GM12878 (cell line): ENCODE measurements around the gene HDDC3. TPM values are rescaled to one million over a fixed set of nuclear protein-coding genes. Genes with fewer than 3 reads are reported as not detected.

Experiments
- ATAC-seq: fragments of 200-7000 bp; cut with Tn5 transposase; 3 replicates; pipeline ENCODE4 v1.9.1; 2020; ENCODE audit warnings: mild to moderate bottlenecking, moderate library complexity
- BruUV-seq: library from RNA; stranded (reverse); fragments of 400-500 nt; replicated peaks from 2 replicates; lab custom pipeline; 2021; lab: Mats Ljungman, UMichigan
- CTCF ChIA-PET: fragments of 300-600 bp; sonication (Branson Sonifier 250); formaldehyde crosslinking; extraction: SDS; loops from one replicate; lab custom pipeline; 2021; ENCODE audit warnings: inconsistent platforms; lab: Yijun Ruan, JAX
- POLR2A ChIA-PET: fragments of 350-600 bp; formaldehyde crosslinking; extraction: SDS; loops from one replicate; lab custom pipeline; 2021; ENCODE audit warnings: inconsistent platforms; lab: Charles Lee
- RAD21 ChIA-PET: fragments of 300-600 bp; sonication (Branson Sonifier 250); formaldehyde crosslinking; loops from one replicate; lab custom pipeline; 2023; ENCODE audit warnings: antibody characterized with exemption; ENCODE audit not compliant: unreplicated experiment; lab: Charles Lee
- SMC1A ChIA-PET: fragments of 300-600 bp; sonication (Branson Sonifier 250); formaldehyde crosslinking; loops from one replicate; lab custom pipeline; 2023; ENCODE audit not compliant: unreplicated experiment, uncharacterized antibody; lab: Charles Lee
- DNase-seq: peaks from one replicate; pipeline ENCODE4 v3.0.0-alpha.2; 2011; ENCODE audit warnings: low read depth, low spot score
- FAIRE-seq: peaks from 3 replicates; lab custom pipeline; 2011; peaks lifted over from hg19 to GRCh38; lab: Jason Lieb, UNC
- H2AFZ ChIP-seq: 2 replicates; pipeline ENCODE4 v1.6.0; 2011; ENCODE audit warnings: low read depth, low read length, control low read depth; ENCODE audit not compliant: control insufficient read depth
- H3K27ac ChIP-seq: 2 replicates; pipeline ENCODE4 v1.5.1; 2011; ENCODE audit warnings: control low read depth; ENCODE audit not compliant: control insufficient read depth, insufficient read depth
- H3K27me3 ChIP-seq, 2 experiments: replicated peaks in 1 of 2; 2 replicates each; pipeline versions ENCODE4 v1.6.0 to v1.6.1; 2011; ENCODE audit warnings: low read length in 1 of 2; ENCODE audit not compliant: control insufficient read depth in 2 of 2, insufficient read depth in 2 of 2
- H3K36me3 ChIP-seq, 2 experiments: 2 replicates each; pipeline ENCODE4 v1.5.1; 2011; ENCODE audit warnings: low read length in 1 of 2; ENCODE audit not compliant: control insufficient read depth in 2 of 2, insufficient read depth in 2 of 2
- H3K4me1 ChIP-seq: 2 replicates; pipeline ENCODE4 v1.6.1; 2011; ENCODE audit warnings: mild to moderate bottlenecking, low read length, moderate library complexity, mixed read lengths; ENCODE audit not compliant: control insufficient read depth, insufficient read depth
- H3K4me2 ChIP-seq: 2 replicates; pipeline ENCODE4 v1.6.0; 2011; ENCODE audit warnings: control low read depth; ENCODE audit not compliant: control insufficient read depth, insufficient read depth
- H3K4me3 ChIP-seq: fragments of 200-600 bp; sonication (generic); 2 replicates; pipeline ENCODE4 v1.5.1; 2016
- H3K79me2 ChIP-seq: 2 replicates; pipeline ENCODE4 v1.6.0; 2011; ENCODE audit warnings: low read length; ENCODE audit not compliant: control insufficient read depth, insufficient read depth
- H3K9ac ChIP-seq: 2 replicates; pipeline ENCODE4 v1.8.0; 2011; ENCODE audit warnings: low read length, control low read depth, mixed read lengths; ENCODE audit not compliant: control insufficient read depth, insufficient read depth
- H3K9me3 ChIP-seq: replicated peaks from 3 replicates; pipeline ENCODE4 v1.5.1; 2011; ENCODE audit warnings: mild to moderate bottlenecking, low read length; ENCODE audit not compliant: control insufficient read depth, insufficient read depth
- H4K20me1 ChIP-seq: 2 replicates; pipeline ENCODE4 v1.6.0; 2011; ENCODE audit not compliant: control insufficient read depth, insufficient read depth
- CEBPB ChIP-seq, 2 experiments: fragments of 150-350 bp in 1 of 2; IDR thresholded peaks; 2 replicates each; pipeline ENCODE4 v1.6.1; 2012 to 2014; ENCODE audit warnings: low read depth in 2 of 2, low read length in 2 of 2, borderline replicate concordance in 1 of 2, inconsistent platforms in 1 of 2
- HDGF ChIP-seq: fragments of 450-650 bp; IDR thresholded peaks from 2 replicates; pipeline ENCODE4 v1.6.1; 2016; ENCODE audit warnings: antibody characterized with exemption
- MEF2B ChIP-seq: fragments of 450-650 bp; IDR thresholded peaks from 2 replicates; pipeline ENCODE4 v1.6.1; 2018; ENCODE audit warnings: mild to moderate bottlenecking, moderate library complexity; ENCODE audit not compliant: partially characterized antibody, poor library complexity, severe bottlenecking
- MTA3 ChIP-seq: IDR thresholded peaks from 2 replicates; pipeline ENCODE4 v1.6.1; 2012; ENCODE audit warnings: low read length, inconsistent platforms, borderline replicate concordance
- POLR2AphosphoS2 ChIP-seq: IDR thresholded peaks from 2 replicates; pipeline ENCODE4 v1.6.1; 2011; ENCODE audit warnings: low read depth, mild to moderate bottlenecking, low read length, improper control_type of control experiment, moderate library complexity
- STAT1 ChIP-seq: fragments of 450-650 bp; conservative IDR thresholded peaks from 2 replicates; pipeline ENCODE4 v1.6.1; 2014; ENCODE audit warnings: antibody characterized with exemption, mild to moderate bottlenecking
- SUPT20H ChIP-seq: IDR thresholded peaks from 2 replicates; pipeline ENCODE4 v1.6.1; 2011; ENCODE audit warnings: low read depth, mild to moderate bottlenecking, low read length, moderate library complexity, borderline replicate concordance; ENCODE audit not compliant: control insufficient read depth
- SUZ12 ChIP-seq: fragments of 200-600 bp; sonication (generic); IDR thresholded peaks from one replicate; pipeline ENCODE4 v1.6.1; 2018; ENCODE audit warnings: antibody characterized with exemption, mild to moderate bottlenecking; ENCODE audit not compliant: unreplicated experiment
- WGBS: methylation state at CpG from one replicate; pipeline ENCODE4 v1.1.6; 2016; ENCODE audit warnings: low lambda C conversion rate; ENCODE audit not compliant: insufficient replicate concordance, insufficient coverage; ENCODE audit errors: missing lambda C conversion rate; 5-methylcytosine and 5-hydroxymethylcytosine counted together
- in situ Hi-C: fragments of 300-500 bp; cut with MboI; formaldehyde crosslinking; loops from 9 replicates; pipeline ENCODE4 v1.14.3; 2018; ENCODE audit warnings: mixed read lengths
- intact Hi-C: fragments of 100-400 bp; cut with micrococcal nuclease; formaldehyde crosslinking; loops from one replicate; pipeline ENCODE4 v1.14.2; 2022; ENCODE audit not compliant: unreplicated experiment
- polyA plus RNA-seq, 11 experiments: library from polyadenylated mRNA; depleted of rRNA in 4 of 11; unstranded in 6 of 11; stranded (reverse) in 5 of 11; fragments of >200 nt; fragmentation: Nextera tagmentation in 4 of 11; fragmentation: Illumina TruSeq in 1 of 11; extraction: Ambion mirVana in 4 of 11; extraction: Trizol in 1 of 11; gene quantifications; 1 replicate in 1 of 11; 2 replicates in 10 of 11; pipeline versions ENCODE4 v1.2.1 to v1.2.3, GENCODE V29; 2011 to 2016; ENCODE audit warnings: inconsistent platforms in 2 of 11, missing spikeins in 2 of 11, low read depth in 1 of 11
- total RNA-seq, 4 experiments: library from RNA; depleted of rRNA in 3 of 4; stranded (reverse); fragments of >200 nt in 3 of 4; fragmentation: Illumina TruSeq in 1 of 4; extraction: Trizol in 1 of 4; gene quantifications; 2 replicates each; pipeline versions ENCODE4 v1.2.1 to v1.2.3, GENCODE V29; 2013 to 2021
- TF ChIP-seq, protein P1 (sequence below): fragments of 450-650 bp; formaldehyde crosslinking; IDR thresholded peaks from 2 replicates; pipeline ENCODE4 v1.5.0; 2022; ENCODE audit warnings: mild to moderate bottlenecking, missing genetic modification characterization
- TF ChIP-seq, protein P2 (sequence below): IDR thresholded peaks from 2 replicates; pipeline ENCODE4 v1.6.1; 2011; ENCODE audit warnings: mild to moderate bottlenecking, low read depth, low read length, moderate library complexity; ENCODE audit not compliant: insufficient replicate concordance
- TF ChIP-seq, protein P3 (sequence below): IDR thresholded peaks from 2 replicates; pipeline ENCODE4 v1.6.1; 2011; ENCODE audit warnings: borderline replicate concordance, low read depth, mild to moderate bottlenecking, moderate library complexity, low read length; ENCODE audit not compliant: insufficient read depth, poor library complexity, severe bottlenecking

HDDC3 gene
- total and polyA plus RNA-seq, 10 of the 15 experiments (the other 5 are each of a cell fraction or from before 2014, with no cell fraction given), result 5.6 to 39.5 (median 23.0) TPM

DNA sequence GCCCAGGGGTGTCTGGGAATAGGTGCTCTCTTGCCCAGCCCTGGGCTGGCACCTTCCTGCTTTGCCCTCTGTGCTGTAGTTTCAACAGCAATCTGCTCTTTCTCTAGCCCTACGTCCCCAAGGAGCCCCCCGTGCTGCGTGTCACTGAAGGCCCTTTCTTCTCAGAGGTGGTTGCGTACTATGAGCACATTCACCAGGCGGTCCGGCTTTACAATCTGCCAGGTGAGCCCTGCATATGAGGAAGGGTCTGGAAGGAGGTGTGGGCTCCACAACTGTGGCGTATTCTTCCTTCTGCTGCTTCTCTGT, 19.6 kb downstream of the HDDC3 start:
- ChIA-PET CTCF (interaction anchor here (1.9 kb wide), 1 partner anchor 10 kb away, joined by 6 read pairs; the partner anchor contains the start of gene MAN2A2), SMC1A (no interaction called here)
- FAIRE-seq, result no peak

More for the DNA sequence above, 19.6 kb downstream of the HDDC3 start:
- H3K4me2 ChIP-seq, result no peak overlapping the region
- peaks cover 13 to 48% of the 10 kb centered on the region in 2 experiments for H3K36me3 ChIP-seq
- ChIA-PET RAD21 (no interaction called here), POLR2A (no interaction called here)
- no peaks in the 10 kb centered on the region for H4K20me1 ChIP-seq
- no peak overlapping the region for H3K4me3 ChIP-seq
- DNase-seq (no peak), ATAC-seq (no peak)
- in situ Hi-C loops, result no loop called here
- no peaks in the 10 kb centered on the region for H3K27me3 ChIP-seq
- no peaks in the 10 kb centered on the region for H3K4me1 ChIP-seq
- no peak overlapping the region for H3K9ac ChIP-seq
- intact Hi-C loops, result no loop called here
- H2AFZ ChIP-seq, result no peak overlapping the region
- no TSS peak for BruUV-seq
- 98% methylated on average over 7 of the region's 7 CpGs for WGBS
- TF ChIP-seq STAT1 (no peak), SUPT20H (no peak), MTA3 (no peak), POLR2AphosphoS2 (no peak), HDGF (no peak), CEBPB (IDR thresholded peaks at IDR 0.05; ENCODE audit: borderline replicate concordance in 1 of 2, low read depth in 2 of 2, low read length in 2 of 2) (no peak), MEF2B (no peak), SUZ12 (no peak)
- TF ChIP-seq, protein P1, sequence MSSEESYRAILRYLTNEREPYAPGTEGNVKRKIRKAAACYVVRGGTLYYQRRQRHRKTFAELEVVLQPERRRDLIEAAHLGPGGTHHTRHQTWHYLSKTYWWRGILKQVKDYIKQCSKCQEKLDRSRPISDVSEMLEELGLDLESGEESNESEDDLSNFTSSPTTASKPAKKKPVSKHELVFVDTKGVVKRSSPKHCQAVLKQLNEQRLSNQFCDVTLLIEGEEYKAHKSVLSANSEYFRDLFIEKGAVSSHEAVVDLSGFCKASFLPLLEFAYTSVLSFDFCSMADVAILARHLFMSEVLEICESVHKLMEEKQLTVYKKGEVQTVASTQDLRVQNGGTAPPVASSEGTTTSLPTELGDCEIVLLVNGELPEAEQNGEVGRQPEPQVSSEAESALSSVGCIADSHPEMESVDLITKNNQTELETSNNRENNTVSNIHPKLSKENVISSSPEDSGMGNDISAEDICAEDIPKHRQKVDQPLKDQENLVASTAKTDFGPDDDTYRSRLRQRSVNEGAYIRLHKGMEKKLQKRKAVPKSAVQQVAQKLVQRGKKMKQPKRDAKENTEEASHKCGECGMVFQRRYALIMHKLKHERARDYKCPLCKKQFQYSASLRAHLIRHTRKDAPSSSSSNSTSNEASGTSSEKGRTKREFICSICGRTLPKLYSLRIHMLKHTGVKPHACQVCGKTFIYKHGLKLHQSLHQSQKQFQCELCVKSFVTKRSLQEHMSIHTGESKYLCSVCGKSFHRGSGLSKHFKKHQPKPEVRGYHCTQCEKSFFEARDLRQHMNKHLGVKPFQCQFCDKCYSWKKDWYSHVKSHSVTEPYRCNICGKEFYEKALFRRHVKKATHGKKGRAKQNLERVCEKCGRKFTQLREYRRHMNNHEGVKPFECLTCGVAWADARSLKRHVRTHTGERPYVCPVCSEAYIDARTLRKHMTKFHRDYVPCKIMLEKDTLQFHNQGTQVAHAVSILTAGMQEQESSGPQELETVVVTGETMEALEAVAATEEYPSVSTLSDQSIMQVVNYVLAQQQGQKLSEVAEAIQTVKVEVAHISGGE (CRISPR knock-in tag), result no peak
- TF ChIP-seq, protein P2, sequence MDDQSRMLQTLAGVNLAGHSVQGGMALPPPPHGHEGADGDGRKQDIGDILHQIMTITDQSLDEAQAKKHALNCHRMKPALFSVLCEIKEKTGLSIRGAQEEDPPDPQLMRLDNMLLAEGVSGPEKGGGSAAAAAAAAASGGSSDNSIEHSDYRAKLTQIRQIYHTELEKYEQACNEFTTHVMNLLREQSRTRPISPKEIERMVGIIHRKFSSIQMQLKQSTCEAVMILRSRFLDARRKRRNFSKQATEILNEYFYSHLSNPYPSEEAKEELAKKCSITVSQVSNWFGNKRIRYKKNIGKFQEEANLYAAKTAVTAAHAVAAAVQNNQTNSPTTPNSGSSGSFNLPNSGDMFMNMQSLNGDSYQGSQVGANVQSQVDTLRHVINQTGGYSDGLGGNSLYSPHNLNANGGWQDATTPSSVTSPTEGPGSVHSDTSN, result no peak
- TF ChIP-seq, protein P3, sequence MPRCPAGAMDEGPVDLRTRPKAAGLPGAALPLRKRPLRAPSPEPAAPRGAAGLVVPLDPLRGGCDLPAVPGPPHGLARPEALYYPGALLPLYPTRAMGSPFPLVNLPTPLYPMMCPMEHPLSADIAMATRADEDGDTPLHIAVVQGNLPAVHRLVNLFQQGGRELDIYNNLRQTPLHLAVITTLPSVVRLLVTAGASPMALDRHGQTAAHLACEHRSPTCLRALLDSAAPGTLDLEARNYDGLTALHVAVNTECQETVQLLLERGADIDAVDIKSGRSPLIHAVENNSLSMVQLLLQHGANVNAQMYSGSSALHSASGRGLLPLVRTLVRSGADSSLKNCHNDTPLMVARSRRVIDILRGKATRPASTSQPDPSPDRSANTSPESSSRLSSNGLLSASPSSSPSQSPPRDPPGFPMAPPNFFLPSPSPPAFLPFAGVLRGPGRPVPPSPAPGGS, result no peak
- H3K79me2 ChIP-seq, result no peaks in the 10 kb centered on the region
- H3K9me3 ChIP-seq, result no peaks in the 10 kb centered on the region
- H3K27ac ChIP-seq, result no peak overlapping the region
